Body of pancreas (tissue), 4 donors: ENCODE results near the gene SLC25A2. TPM values are rescaled to one million over a fixed set of nuclear protein-coding genes. Genes with fewer than 3 reads are reported as not detected.

ENCODE experiments used
- ATAC-seq: fragments of 150-250 bp; one replicate; pipeline ENCODE4 v1.9.1; 2016
- DNase-seq, 4 donors: peaks; one replicate each; pipeline ENCODE4 v3.0.0-alpha.2; 2019
- H3K27ac ChIP-seq, 4 donors: fragments of 200-600 bp; sonication (generic); 1 replicate in 3 of 4; 2 replicates in 1 of 4; pipeline versions ENCODE4 v1.5.1 to v1.6.1; 2016 to 2019; ENCODE audit warnings: mild to moderate bottlenecking in 1 of 4, mixed read lengths in 1 of 4, moderate library complexity in 1 of 4
- H3K27me3 ChIP-seq, 2 donors: fragments of 200-600 bp; sonication (generic); one replicate each; pipeline ENCODE4 v1.6.0; 2016; ENCODE audit warnings: mild to moderate bottlenecking in 1 of 2
- H3K36me3 ChIP-seq, 2 donors: fragments of 200-600 bp; sonication (generic); replicated peaks in 1 of 2; 2 replicates each; pipeline ENCODE4 v1.5.1; 2016; ENCODE audit warnings: low read depth in 2 of 2; ENCODE audit not compliant: insufficient read depth in 1 of 2
- H3K4me1 ChIP-seq: fragments of 200-600 bp; sonication (generic); one replicate; pipeline ENCODE4 v1.6.0; 2016
- H3K4me3 ChIP-seq, 2 donors: fragments of 200-600 bp; sonication (generic); 1 replicate in 1 of 2; 2 replicates in 1 of 2; pipeline ENCODE4 v1.5.1; 2016 to 2019
- H3K9me3 ChIP-seq, 3 donors: fragments of 200-600 bp; sonication (generic); 1 replicate in 2 of 3; 2 replicates in 1 of 3; pipeline ENCODE4 v1.5.1; 2016
- POLR2A ChIP-seq, 3 donors: fragments of 450-650 bp; IDR thresholded peaks; one replicate each; pipeline ENCODE4 v1.6.1; 2016; ENCODE audit warnings: antibody characterized with exemption in 3 of 3, mild to moderate bottlenecking in 2 of 3
- WGBS, 2 donors: methylation state at CpG; one replicate each; pipeline ENCODE4 v1.1.5; 2017; 5-methylcytosine and 5-hydroxymethylcytosine counted together
- intact Hi-C: fragments of 100-400 bp; cut with DNase I; formaldehyde crosslinking; loops from one replicate; pipeline ENCODE4 v1.15.1; 2023
- total RNA-seq, 2 donors: library from RNA; depleted of rRNA; stranded (reverse); fragments of >200 nt; gene quantifications; one replicate each; pipeline ENCODE4 v1.1.0, GENCODE V29; 2016
- TF ChIP-seq, protein P1 (sequence below), 7 experiments: fragments of 450-650 bp in 4 of 7; fragments of 200-600 bp in 3 of 7; sonication (generic) in 3 of 7; IDR thresholded peaks; one replicate each; pipeline ENCODE4 v1.5.1; 2016 to 2019; ENCODE audit warnings: antibody characterized with exemption in 7 of 7

The SLC25A2 gene
- total RNA-seq, 2 donors from 2014 or later: not detected

DNA sequence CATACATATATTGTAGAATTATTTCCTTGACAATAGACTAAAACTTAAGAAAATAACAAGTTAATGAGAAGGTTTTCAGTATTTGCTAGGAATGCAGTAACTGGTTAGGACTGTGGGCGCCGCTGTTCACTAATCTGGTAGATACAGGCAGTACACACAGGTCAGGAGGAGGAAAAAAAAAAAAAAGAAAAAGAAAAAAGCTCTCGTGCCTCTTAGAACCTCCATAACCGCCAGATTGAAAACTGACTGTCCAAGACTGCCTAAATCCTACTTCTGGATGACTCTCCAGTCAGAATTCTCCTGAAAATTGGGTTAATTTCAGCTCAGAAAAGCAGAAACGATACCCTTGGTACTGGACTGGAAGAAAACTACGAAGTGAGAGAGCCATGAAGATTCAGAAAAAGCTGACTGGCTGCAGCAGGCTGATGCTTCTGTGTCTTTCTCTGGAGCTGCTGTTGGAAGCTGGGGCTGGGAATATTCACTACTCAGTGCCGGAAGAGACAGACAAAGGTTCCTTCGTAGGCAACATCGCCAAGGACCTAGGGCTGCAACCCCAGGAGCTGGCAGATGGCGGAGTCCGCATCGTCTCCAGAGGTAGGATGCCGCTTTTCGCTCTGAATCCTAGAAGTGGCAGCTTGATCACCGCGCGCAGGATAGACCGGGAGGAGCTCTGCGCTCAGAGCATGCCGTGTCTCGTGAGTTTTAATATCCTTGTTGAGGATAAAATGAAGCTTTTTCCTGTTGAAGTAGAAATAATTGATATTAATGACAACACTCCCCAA, 26.6 kb upstream of the SLC25A2 start, which contains the start of gene PCDHGA1:
Gene PCDHGA1 (plus strand): TSS at position 216 of the 782 bp plus-strand sequence.
- no peak for TF ChIP-seq POLR2A (IDR thresholded peaks at IDR 0.05)
- TF ChIP-seq, protein P1, sequence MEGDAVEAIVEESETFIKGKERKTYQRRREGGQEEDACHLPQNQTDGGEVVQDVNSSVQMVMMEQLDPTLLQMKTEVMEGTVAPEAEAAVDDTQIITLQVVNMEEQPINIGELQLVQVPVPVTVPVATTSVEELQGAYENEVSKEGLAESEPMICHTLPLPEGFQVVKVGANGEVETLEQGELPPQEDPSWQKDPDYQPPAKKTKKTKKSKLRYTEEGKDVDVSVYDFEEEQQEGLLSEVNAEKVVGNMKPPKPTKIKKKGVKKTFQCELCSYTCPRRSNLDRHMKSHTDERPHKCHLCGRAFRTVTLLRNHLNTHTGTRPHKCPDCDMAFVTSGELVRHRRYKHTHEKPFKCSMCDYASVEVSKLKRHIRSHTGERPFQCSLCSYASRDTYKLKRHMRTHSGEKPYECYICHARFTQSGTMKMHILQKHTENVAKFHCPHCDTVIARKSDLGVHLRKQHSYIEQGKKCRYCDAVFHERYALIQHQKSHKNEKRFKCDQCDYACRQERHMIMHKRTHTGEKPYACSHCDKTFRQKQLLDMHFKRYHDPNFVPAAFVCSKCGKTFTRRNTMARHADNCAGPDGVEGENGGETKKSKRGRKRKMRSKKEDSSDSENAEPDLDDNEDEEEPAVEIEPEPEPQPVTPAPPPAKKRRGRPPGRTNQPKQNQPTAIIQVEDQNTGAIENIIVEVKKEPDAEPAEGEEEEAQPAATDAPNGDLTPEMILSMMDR (IDR thresholded peaks at IDR 0.05): peak in 4 of 7 experiments; percentile 9 to 41 (median 24)
- H3K27me3 ChIP-seq: no peaks in the 10 kb centered on the region
- DNase-seq (peak in 2 of 4 donors; percentile 31 to 48), ATAC-seq (peak; percentile 50)
- H3K9me3 ChIP-seq: peaks cover 0 to 32% (median 0%) of the 10 kb centered on the region in 3 donors
- no peaks in the 10 kb centered on the region for H3K4me1 ChIP-seq
- no peak within 1 kb of the TSS for H3K4me3 ChIP-seq
- no peaks in the 10 kb centered on the region for H3K36me3 ChIP-seq
- WGBS, 2 donors: 16 to 21% methylated on average over 20 to 21 of the region's 21 CpGs
- intact Hi-C loops: no loop called here
- H3K27ac ChIP-seq: no peak within 1 kb of the TSS

DNA sequence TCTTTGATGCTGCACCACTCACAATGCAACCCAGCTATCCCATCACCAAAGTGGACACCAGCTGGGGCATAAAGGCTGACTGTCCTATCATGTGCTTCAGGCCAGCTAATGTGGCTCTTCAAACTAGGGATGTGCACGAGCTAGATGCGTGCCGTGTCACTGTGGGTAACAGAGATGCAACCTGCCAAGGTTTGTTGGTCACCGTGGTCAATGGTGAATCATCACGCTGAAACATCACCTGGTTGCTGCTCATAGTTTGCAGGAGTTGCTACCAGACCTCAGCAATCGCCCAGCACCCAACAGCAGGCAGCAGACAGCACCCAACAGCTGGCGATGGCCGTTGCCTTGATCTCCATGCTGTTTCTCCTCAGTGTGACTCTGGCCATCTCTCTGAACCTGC, 24.4 kb upstream of the SLC25A2 start:
- WGBS, 2 donors: 70 to 72% methylated on average over 8 of the region's 8 CpGs
- Histone ChIP-seq H3K36me3 (no peaks in the 10 kb centered on the region), H3K9me3 (peaks cover 0 to 32% (median 0%) of the 10 kb centered on the region in 3 donors), H3K27ac (no peak overlapping the region), H3K4me1 (no peaks in the 10 kb centered on the region), H3K4me3 (no peak overlapping the region), H3K27me3 (no peaks in the 10 kb centered on the region)
- TF ChIP-seq, protein P1 (IDR thresholded peaks at IDR 0.05): no peak
- no peak for TF ChIP-seq POLR2A (IDR thresholded peaks at IDR 0.05)
- intact Hi-C loops: no loop called here
- no peak for DNase-seq
- ATAC-seq: no peak

DNA sequence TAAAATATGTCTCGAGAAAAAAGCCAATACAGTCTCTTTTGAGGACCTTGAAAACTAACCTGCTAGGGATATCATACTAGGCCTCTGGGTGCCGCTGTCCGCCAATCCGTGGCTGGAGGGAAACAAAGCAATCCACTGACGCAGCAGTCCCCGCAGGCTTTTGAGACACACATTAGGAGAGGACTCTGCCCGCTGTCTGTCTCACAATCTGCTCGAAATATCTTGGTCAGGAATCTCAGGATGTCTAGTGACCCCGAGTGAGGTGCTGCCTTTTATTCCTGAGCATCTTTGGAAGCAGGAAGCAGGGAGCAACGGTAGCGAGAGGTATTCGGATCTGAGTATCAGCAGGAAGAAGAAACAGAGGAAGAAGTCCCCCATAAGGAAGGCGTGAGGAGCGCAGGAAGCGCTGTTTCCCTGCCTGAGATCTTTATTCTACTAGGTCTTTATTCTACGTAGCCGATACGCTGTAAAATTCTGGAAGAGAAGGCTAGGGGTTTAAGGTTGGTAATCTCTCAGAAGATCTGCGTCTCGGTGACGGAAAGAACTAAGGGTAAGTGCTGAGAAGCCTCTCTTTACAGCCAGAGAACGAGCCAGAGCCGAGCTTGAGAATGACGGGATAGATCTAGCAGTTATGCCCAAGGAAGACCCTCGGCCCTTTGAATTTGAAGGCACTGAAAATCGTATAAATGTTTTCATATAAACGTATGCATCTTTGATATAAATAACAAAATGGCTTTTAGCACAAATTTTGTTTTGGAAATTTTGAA, 22.4 kb upstream of the SLC25A2 start:
- Histone ChIP-seq H3K4me3 (no peak overlapping the region), H3K27me3 (no peaks in the 10 kb centered on the region), H3K4me1 (peaks cover 3% of the 10 kb centered on the region), H3K27ac (no peak overlapping the region), H3K9me3 (peaks cover 0 to 24% (median 0%) of the 10 kb centered on the region in 3 donors), H3K36me3 (no peaks in the 10 kb centered on the region)
- peak; percentile 38 for ATAC-seq
- WGBS, 2 donors: 7 to 12% methylated on average over 27 of the region's 27 CpGs
- TF ChIP-seq, protein P1 (IDR thresholded peaks at IDR 0.05): peak in 4 of 7 experiments; percentile 14 to 39 (median 26)
- peak in 2 of 3 donors; percentile 20 to 25 for TF ChIP-seq POLR2A (IDR thresholded peaks at IDR 0.05)
- peak; percentile 22 to 57 (median 42) for DNase-seq
- intact Hi-C loops: no loop called here

DNA sequence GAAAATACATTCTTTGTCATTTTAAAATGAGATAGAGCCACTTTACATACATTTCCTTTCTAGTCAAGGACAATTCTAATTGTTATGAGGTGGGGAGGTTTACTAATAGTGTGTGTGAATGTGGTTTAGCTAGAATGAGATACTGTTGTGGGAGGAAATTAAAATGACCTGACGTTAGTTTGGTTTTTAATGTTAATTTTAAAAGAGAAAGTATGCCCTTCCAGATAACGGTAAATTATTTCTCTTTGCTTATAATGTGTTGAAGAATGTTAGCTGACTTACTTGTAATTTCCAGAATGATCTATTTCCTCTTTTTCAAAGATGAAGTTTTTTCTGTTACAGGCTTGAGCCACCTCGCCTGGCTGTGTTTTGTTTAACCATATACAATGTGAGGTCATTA, 18.4 kb upstream of the SLC25A2 start:
- peaks cover 0 to 41% (median 3%) of the 10 kb centered on the region in 3 donors for H3K9me3 ChIP-seq
- no peaks in the 10 kb centered on the region for H3K27me3 ChIP-seq
- peaks cover 13% of the 10 kb centered on the region for H3K4me1 ChIP-seq
- H3K27ac ChIP-seq: no peak overlapping the region
- H3K36me3 ChIP-seq: peaks cover 0 to 5% of the 10 kb centered on the region in 2 donors
- WGBS, 2 donors: 79 to 90% methylated on average over 3 of the region's 3 CpGs
- TF ChIP-seq, protein P1 (IDR thresholded peaks at IDR 0.05): no peak
- TF ChIP-seq POLR2A (IDR thresholded peaks at IDR 0.05): no peak
- H3K4me3 ChIP-seq: no peak overlapping the region
- no peak for ATAC-seq
- DNase-seq: no peak
- intact Hi-C loops: no loop called here
